Coronary artery (tissue), 2 donors: ENCODE data around the gene ZFP3.
"Not testable (repeated sequence)": the region's sequence is repeated elsewhere in the genome, so short reads cannot be mapped to it uniquely, and the experiment has no call there.

Experiments
- DNase-seq: peaks from one replicate; pipeline ENCODE4 v3.0.0-alpha.2; 2017; ENCODE audit warnings: low spot score
- H3K27ac ChIP-seq, 2 donors: fragments of 200-600 bp; sonication (generic); one replicate each; pipeline ENCODE4 v1.5.1; 2016 to 2019
- H3K4me3 ChIP-seq: fragments of 200-600 bp; sonication (generic); 2 replicates; pipeline ENCODE4 v1.5.1; 2016; ENCODE audit warnings: mild to moderate bottlenecking, moderate library complexity
- TF ChIP-seq, protein P1 (sequence below): fragments of 200-600 bp; sonication (generic); IDR thresholded peaks from one replicate; pipeline ENCODE4 v1.5.1; 2019; ENCODE audit warnings: antibody characterized with exemption

ZFP3 gene

DNA sequence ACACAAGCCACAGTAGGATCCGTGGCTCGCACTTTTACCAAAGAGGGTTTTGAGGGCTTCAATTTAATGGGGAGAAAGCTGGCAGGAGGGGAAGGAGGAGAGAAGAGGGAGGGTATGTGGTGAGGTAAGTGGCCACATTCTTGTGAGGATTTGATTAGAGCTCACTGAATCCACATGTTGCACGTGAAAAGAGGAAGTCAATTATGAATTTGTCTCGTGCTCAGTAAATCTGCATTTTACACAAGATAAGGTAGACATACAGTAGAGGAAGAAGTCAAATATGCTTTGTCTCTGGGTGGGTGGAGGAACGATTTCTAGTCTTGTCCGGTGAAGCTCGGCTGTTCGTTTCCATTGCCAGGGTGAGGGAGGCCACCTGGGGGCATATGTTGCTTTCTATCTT lies 32.5 kb downstream of the ZFP3 start:
- Histone ChIP-seq H3K4me3 (peak overlapping the region; percentile 75), H3K27ac (no peak overlapping the region)
- no peak for DNase-seq
- TF ChIP-seq, protein P1, sequence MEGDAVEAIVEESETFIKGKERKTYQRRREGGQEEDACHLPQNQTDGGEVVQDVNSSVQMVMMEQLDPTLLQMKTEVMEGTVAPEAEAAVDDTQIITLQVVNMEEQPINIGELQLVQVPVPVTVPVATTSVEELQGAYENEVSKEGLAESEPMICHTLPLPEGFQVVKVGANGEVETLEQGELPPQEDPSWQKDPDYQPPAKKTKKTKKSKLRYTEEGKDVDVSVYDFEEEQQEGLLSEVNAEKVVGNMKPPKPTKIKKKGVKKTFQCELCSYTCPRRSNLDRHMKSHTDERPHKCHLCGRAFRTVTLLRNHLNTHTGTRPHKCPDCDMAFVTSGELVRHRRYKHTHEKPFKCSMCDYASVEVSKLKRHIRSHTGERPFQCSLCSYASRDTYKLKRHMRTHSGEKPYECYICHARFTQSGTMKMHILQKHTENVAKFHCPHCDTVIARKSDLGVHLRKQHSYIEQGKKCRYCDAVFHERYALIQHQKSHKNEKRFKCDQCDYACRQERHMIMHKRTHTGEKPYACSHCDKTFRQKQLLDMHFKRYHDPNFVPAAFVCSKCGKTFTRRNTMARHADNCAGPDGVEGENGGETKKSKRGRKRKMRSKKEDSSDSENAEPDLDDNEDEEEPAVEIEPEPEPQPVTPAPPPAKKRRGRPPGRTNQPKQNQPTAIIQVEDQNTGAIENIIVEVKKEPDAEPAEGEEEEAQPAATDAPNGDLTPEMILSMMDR, result no peak

DNA sequence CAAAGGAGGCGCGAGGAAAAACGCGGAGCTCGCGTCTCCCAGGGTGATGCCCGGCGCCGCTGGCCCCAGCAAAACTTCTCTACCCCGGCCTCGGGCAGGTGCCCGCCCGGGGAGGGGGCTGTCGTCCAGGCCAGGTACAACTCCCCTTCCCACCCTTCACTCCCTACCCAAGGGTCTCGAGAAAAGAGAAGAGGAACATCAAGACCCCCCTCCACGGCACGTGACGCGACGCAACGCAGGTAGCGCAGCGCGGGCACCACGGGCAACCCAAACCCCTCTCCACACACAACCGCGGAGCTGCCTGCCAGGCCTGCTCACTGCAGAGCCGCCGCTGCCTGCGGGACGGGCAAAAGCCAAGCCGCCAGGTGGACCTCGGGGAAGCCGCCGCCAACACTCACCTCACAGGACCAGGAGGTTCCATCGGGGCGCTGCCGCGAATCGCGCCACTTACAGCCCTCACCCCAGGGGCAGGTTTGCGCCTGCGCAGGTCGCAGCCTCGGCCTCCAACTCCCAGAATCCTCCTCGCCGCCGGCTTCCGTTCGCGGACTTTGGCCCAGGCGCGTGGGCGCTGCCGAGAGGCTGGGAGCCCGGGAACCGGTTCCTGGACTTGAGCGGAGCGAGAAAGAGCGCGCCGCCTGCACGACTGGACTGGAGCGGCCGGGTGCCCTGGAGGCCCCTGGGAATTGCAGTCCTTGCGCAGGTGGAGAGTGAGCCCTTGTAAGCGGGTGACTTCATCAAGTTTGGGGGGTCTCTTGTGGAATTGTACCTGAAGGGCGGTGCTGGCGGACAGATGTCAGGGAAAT lies 33.3 kb downstream of the ZFP3 start, which contains the start of gene ZNF232:
ZNF232 (minus strand) TSS at position 477 of the 803 bp plus-strand sequence; CDS start at position 421, 56 bp downstream.
- Histone ChIP-seq H3K4me3 (peak within 1 kb of the TSS; percentile 75), H3K27ac (peak within 1 kb of the TSS; percentile 31 to 78)
- TF ChIP-seq, protein P1, result no peak
- peak; percentile 95 for DNase-seq

DNA sequence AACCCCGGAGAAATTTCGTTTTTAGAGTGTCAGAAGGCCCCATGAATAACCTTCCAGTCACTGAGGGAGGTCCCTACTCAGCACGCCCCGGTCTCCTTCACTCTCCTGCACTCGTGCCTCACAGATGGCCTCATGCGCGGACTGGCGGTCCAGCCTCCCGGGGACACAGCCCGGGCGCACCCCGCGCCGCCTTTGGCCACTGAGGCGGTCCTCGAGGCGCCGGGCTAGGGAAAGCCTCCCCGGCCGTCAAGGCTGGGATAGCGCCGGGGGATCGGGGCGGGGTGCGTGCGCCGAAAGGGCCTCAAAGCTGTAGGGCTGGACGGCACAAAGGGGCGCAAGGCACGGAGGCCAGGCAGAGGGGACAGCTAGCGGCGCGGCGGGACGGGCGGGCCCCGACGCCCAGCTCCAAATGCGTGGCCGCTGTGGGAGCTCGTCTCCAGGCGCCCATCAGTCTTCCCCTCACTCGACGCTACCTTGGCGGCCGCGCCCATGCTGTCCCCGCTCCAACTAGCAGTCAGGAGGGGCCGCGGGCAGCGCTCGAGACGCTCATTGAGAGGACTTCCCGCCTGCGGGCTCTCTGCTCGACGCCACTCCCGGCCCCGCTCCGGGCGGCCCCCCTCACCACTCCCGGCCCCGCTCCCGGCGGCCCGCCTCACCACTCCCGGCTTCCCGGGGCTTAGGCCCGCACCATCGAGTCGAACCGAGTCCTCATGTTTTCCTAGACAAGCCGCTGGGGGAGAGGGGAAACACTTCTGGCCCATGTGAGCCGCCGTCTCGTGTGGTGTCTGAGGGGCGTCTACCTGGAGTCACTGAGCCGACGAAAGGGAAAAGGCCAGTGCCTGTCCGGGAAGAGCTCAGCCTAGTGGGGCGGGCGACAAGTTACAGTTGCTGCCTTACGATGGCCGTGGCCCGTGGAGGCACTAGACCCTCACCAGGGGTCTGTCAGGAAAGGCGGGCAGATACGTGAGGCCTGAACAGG lies 37.7 kb downstream of the ZFP3 start, which contains the start of gene USP6:
USP6 (plus strand) TSS at position 360 of the 979 bp plus-strand sequence. CDS start 14,336 bp downstream, outside the sequence.
- H3K4me3 ChIP-seq, result peak within 1 kb of the TSS; percentile 14
- H3K27ac ChIP-seq, result no peak within 1 kb of the TSS
- no peak for DNase-seq

DNA sequence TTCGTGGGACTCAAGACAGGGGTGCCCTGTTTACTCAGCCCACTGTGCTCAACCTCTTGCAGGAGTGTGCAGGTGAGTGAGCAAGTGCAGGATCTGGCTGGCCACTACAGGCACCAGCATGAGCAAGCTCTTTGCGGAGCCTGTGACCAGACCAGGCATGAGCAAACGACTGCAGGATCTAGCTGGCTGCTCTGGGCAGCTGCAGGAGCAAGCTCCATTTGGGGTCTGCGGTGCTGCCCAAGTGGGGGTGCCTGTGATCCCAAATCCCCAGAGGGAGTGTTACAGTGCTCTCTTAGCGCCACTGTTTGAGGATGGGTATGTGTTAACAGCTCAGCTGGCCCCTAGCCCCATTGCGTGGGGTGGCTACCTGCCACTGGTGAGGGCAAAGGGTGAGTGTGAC lies 40.0 kb downstream of the ZFP3 start:
- H3K27ac ChIP-seq, result no peak overlapping the region
- no peak overlapping the region for H3K4me3 ChIP-seq
- peak; percentile 45 for DNase-seq
- TF ChIP-seq, protein P1, result no peak

More for the DNA sequence above, 37.7 kb downstream of the ZFP3 start, which contains the start of gene USP6:
- TF ChIP-seq, protein P1, result no peak

DNA sequence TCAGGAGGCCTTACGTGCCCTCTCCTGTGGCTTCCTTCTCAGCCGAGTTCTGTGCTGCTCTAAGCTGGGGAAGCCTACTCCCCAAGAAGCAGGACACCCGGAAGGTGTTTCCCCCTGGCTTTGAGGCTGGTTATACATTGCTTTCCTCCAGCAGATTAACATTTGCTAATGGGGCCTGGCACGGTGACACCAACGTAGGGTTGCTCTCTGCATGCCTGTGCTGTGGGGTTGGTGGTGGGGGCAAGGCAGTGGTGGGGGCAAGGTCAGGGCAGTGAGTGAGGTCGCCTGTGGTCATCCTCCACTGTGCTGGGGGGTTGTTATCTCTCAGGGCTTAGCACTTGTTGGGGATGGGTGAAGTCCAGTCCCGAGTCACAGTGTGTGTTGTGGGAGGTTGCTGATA lies 41.8 kb downstream of the ZFP3 start:
- TF ChIP-seq, protein P1, result no peak
- DNase-seq, result peak; percentile 17
- Histone ChIP-seq H3K4me3 (no peak overlapping the region), H3K27ac (no peak overlapping the region)

DNA sequence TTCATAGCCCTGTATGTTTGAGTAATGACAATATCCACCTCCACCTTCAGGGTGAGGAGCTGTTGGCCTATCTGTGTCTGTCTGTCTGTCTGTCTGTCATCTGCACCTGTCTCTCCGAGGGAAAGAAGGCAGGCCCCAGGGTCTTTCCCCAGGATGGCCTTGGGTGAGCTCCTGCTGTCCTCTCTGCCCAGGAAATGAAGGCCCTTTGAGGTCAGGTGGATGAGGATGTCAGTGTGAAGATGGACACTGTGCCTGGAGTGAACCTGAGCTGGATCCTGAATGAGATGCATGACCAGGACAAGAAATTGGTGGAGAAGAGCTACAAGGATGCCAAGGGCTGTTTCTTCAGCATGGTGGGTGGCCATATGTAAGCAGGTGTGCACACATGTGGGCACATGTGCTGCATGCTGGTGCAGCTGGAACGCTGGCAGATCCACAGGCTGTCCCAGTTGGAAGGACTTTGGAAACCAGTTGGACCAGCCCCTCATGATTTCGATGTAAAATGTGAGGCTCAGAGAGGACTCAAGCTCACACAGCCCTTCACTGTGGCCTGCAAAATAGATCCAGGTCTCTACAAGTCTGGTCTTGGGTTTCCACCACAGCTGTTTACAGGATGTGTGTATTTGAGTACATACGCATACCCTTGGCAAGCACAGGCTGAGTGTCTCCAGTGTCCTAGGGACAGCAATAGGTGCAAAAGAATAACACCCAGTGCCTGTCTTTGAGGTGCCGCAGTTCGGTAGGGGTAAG lies 42.3 kb downstream of the ZFP3 start:
- H3K27ac ChIP-seq, H3K4me3 ChIP-seq: not testable (repeated sequence)
- DNase-seq, result peak; percentile 41
